Muscle layer of colon (tissue), 2 donors: ENCODE results near the gene CCL21.
A peak's percentile ranks its signal among the peaks of the same experiment; 100 is the strongest.

Experiments
- H3K27ac ChIP-seq: one replicate; pipeline ENCODE4 v1.7.0; 2013; ENCODE audit warnings: low read depth, mild to moderate bottlenecking, low read length, moderate library complexity
- H3K27me3 ChIP-seq, 2 donors: one replicate each; pipeline ENCODE4 v1.7.0; 2013; ENCODE audit warnings: low read length in 2 of 2, mild to moderate bottlenecking in 2 of 2; ENCODE audit not compliant: insufficient read depth in 2 of 2, control insufficient read depth in 1 of 2
- H3K36me3 ChIP-seq: one replicate; pipeline ENCODE4 v1.7.0; 2013; ENCODE audit warnings: mild to moderate bottlenecking, low read length; ENCODE audit not compliant: insufficient read depth
- H3K4me1 ChIP-seq: one replicate; pipeline ENCODE4 v1.7.0; 2013; ENCODE audit warnings: mild to moderate bottlenecking, low read length; ENCODE audit not compliant: insufficient read depth
- H3K4me3 ChIP-seq, 2 donors: one replicate each; pipeline ENCODE4 v1.7.0; 2013; ENCODE audit warnings: low read length in 2 of 2, low read depth in 1 of 2, mild to moderate bottlenecking in 1 of 2, moderate library complexity in 1 of 2
- H3K9ac ChIP-seq: one replicate; pipeline ENCODE4 v1.7.0; 2013; ENCODE audit warnings: low read length
- H3K9me3 ChIP-seq: one replicate; pipeline ENCODE4 v1.7.0; 2013; ENCODE audit warnings: mild to moderate bottlenecking, low read length
- donor health status: abdominal sarcoma.
- donor health status: Adenocarcinoma of cecum.

Gene CCL21

DNA sequence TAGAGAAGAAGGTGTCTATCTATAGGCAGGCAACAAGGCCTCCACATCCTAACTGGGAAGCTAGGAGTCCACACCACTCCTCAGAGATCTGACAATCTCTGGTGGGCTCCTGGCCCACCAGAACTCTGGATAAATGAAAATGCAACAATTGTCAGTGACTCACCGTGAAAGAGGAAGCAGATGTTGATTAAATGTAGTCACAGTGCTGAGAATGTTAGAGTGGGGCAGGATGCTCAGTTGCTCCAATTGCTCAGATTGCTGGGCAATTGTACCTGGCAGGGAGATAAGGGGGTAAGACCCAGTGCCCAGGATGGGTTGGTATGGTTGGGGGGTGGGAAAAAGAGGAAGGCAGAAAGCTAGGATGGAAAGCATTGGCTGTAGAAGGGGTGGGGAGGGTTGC lies 23.2 kb downstream of the CCL21 start:
- no peaks in the 10 kb centered on the region for H3K36me3 ChIP-seq
- H3K4me3 ChIP-seq, result no peak overlapping the region
- no peak overlapping the region for H3K27ac ChIP-seq
- no peaks in the 10 kb centered on the region for H3K9me3 ChIP-seq
- no peaks in the 10 kb centered on the region for H3K27me3 ChIP-seq
- H3K4me1 ChIP-seq, result no peaks in the 10 kb centered on the region
- H3K9ac ChIP-seq, result no peak overlapping the region

DNA sequence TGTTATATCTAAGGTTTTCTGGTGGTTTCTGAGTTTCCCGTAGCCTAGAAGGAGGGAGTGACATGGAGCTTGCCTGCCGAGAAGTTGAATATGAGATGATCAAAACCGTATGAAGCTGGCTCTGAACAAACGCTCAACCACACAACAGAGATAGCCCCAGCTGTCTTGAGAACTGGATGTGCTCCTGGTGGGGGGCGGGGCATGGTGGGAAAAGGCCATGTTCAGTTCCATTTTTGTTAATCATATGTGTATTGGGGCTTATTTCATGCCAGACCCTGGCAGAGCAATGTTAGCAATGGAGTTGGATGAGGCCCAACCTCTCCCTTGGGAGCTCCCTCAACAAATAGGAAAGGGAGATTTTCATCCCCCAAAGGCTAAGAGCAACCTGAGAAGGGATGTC lies 23.7 kb downstream of the CCL21 start:
- Histone ChIP-seq H3K36me3 (no peaks in the 10 kb centered on the region), H3K9me3 (no peaks in the 10 kb centered on the region), H3K27me3 (no peaks in the 10 kb centered on the region), H3K4me1 (no peaks in the 10 kb centered on the region), H3K9ac (no peak overlapping the region), H3K4me3 (no peak overlapping the region), H3K27ac (no peak overlapping the region)

DNA sequence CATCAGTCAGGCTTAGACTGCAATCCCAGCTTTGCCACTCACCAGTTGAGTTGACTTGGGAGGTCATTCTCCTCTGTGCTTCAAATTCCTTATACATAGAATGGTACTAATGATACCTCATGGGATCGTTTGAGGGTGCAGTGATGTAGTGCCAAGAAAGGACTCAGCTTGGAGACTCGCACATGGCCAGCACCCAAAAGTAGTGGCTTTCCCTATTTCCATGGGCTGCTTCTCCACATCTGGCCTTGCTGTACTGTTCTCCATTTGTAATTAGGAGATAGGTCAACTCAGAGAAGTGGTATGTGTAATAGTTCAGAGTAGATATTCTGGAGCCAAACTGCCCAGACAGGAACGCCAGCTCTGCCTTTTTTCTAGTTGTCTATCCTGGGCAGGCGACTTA lies 24.3 kb downstream of the CCL21 start:
- H3K4me1 ChIP-seq, result no peaks in the 10 kb centered on the region
- H3K9me3 ChIP-seq, result no peaks in the 10 kb centered on the region
- no peaks in the 10 kb centered on the region for H3K36me3 ChIP-seq
- no peaks in the 10 kb centered on the region for H3K27me3 ChIP-seq
- H3K27ac ChIP-seq, result no peak overlapping the region
- H3K9ac ChIP-seq, result no peak overlapping the region
- no peak overlapping the region for H3K4me3 ChIP-seq

DNA sequence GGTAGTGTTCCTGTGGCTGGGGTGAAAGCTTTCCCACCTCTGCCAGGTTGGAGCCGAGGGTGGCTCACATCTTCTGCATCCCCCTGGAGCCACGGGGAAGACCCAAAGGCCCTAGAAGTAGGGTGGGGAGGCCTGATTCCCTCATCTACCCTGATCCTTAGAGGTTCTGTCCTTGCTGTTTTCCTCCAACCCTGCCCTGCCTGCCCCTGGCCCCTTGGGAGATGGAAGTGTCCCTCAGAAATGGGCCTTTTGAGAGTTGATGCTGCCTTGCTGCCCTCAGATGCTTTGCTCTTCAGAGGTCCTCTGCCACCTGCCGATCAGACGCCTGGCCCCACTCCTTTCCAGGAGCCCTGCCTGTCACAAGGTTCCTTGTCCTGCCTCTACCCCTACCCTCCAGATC lies 25.1 kb downstream of the CCL21 start:
- H3K27me3 ChIP-seq, result no peaks in the 10 kb centered on the region
- no peaks in the 10 kb centered on the region for H3K36me3 ChIP-seq
- no peaks in the 10 kb centered on the region for H3K9me3 ChIP-seq
- no peak overlapping the region for H3K27ac ChIP-seq
- H3K4me1 ChIP-seq, result no peaks in the 10 kb centered on the region
- H3K4me3 ChIP-seq, result no peak overlapping the region
- no peak overlapping the region for H3K9ac ChIP-seq

DNA sequence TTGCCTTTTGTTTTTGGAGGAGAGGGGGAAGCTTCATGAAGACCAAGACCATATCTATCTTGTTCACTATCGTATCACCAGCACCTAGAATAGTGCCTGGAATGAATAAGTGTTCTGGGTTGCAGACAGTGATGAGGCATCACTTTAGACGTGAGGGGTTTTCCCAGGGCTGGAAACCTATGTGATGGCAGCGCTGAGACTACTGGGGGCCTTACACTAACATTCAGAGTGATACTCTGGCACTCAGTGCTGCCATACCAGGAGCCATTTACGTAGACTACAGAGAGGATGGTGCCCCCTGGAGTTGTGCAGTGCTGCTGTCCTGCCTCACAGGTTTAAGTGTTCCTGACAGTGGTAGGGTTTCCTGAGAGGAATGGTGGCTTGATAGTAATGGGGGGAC lies 25.8 kb downstream of the CCL21 start:
- Histone ChIP-seq H3K36me3 (no peaks in the 10 kb centered on the region), H3K27ac (no peak overlapping the region), H3K4me3 (no peak overlapping the region), H3K9ac (no peak overlapping the region), H3K27me3 (no peaks in the 10 kb centered on the region), H3K4me1 (no peaks in the 10 kb centered on the region), H3K9me3 (no peaks in the 10 kb centered on the region)

DNA sequence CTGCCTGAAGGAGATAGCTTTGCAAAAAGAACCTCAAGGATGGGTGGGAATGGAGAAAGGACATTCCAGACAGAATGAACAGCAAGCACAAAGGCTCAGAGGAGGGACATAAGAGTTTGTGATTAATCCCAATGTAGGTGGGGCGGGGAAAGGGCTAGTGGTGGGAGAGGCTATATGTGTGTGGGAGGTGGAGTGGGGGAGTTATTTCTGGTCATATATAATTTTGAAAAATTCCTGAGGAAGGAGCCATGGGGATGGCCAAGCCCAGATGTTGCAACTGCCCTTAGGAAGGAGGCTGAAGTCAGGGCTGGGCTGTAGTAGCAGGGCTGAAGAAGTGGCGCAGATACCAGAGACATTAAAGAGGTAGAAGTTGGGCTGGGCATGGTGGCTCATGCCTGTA lies 34.1 kb downstream of the CCL21 start:
- Histone ChIP-seq H3K27ac (no peak overlapping the region), H3K9ac (no peak overlapping the region), H3K4me3 (no peak overlapping the region), H3K4me1 (no peaks in the 10 kb centered on the region), H3K9me3 (no peaks in the 10 kb centered on the region), H3K27me3 (no peaks in the 10 kb centered on the region), H3K36me3 (no peaks in the 10 kb centered on the region)

DNA sequence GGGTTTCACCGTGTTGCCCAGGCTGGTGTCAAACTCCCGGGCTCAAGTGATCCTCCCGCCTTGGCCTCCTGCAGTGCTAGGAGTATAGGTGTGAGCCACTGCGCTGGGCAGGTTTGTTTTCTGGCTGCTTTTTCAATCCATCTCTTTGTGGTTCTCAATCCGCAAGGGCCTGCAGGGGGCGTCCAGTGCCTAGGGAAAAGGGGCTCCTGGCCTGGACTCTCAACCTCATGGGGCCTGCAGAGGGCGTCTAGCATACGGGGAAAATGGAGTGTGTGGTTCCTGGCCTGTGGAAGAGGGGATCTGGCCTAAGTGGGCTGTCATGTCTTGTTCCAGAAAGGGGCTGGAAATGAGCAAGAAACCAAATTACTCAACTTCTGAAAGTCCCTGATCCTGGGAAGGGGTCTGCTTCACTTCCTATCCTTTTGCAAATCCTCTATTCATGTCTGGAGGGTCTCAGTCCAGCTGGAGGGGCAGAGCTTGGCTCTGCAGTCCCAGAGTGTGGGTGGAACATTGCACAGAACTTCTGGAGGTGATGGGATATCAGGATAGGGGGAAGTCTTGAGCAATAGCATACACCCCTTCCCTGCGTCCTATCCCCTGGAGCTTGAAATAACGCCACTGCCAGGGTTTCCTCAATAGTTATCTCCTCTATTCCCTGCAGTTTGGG lies 34.8 kb downstream of the CCL21 start:
- Histone ChIP-seq H3K27ac (no peak overlapping the region), H3K4me3 (no peak overlapping the region), H3K9me3 (no peaks in the 10 kb centered on the region), H3K9ac (no peak overlapping the region), H3K36me3 (no peaks in the 10 kb centered on the region), H3K4me1 (no peaks in the 10 kb centered on the region), H3K27me3 (no peaks in the 10 kb centered on the region)

DNA sequence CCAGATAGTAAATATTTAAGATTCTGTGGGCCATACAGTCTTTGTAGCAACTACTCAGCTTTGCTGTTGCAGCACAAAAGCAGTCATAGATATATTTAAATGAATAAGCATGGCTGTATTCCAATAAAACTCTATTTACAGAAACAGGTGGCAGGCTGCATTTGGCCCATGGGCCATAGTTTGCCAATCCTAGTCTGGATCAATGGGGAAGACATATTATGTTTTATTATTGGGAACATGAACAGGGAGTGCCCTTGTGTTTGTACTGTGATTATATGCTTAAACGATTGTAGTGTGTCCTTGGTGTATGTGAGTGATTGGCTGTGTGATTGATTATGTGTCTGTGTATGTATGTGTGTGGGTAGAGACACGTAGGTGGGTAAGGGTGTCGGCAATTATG lies 35.5 kb downstream of the CCL21 start:
- Histone ChIP-seq H3K4me3 (no peak overlapping the region), H3K9ac (no peak overlapping the region), H3K27ac (no peak overlapping the region)

DNA sequence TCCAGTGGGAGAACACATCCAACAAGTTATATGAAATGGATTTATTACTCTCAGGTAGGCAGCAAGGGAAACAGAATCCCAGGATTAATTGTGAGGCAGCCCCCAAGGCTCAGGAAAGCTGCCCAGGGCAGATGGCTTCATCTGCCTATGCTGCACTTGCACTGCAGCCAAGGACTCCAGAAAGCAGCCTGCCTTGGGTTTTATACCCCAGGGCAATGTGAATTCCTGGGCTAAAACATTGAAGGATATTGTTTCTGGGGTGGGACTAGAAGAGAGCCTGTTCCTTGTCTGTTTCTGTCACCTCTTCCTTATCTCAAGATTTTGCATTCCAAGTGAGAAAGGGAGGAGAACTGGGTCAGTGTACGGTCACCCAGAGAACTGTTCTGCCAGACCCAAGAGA lies 38.6 kb downstream of the CCL21 start:
- Histone ChIP-seq H3K9ac (no peak overlapping the region), H3K27me3 (no peaks in the 10 kb centered on the region), H3K4me1 (peaks cover 7% of the 10 kb centered on the region), H3K9me3 (no peaks in the 10 kb centered on the region), H3K27ac (no peak overlapping the region), H3K4me3 (no peak overlapping the region), H3K36me3 (no peaks in the 10 kb centered on the region)

More for the DNA sequence above, 35.5 kb downstream of the CCL21 start:
- no peaks in the 10 kb centered on the region for H3K4me1 ChIP-seq
- no peaks in the 10 kb centered on the region for H3K9me3 ChIP-seq
- no peaks in the 10 kb centered on the region for H3K27me3 ChIP-seq
- H3K36me3 ChIP-seq, result no peaks in the 10 kb centered on the region

DNA sequence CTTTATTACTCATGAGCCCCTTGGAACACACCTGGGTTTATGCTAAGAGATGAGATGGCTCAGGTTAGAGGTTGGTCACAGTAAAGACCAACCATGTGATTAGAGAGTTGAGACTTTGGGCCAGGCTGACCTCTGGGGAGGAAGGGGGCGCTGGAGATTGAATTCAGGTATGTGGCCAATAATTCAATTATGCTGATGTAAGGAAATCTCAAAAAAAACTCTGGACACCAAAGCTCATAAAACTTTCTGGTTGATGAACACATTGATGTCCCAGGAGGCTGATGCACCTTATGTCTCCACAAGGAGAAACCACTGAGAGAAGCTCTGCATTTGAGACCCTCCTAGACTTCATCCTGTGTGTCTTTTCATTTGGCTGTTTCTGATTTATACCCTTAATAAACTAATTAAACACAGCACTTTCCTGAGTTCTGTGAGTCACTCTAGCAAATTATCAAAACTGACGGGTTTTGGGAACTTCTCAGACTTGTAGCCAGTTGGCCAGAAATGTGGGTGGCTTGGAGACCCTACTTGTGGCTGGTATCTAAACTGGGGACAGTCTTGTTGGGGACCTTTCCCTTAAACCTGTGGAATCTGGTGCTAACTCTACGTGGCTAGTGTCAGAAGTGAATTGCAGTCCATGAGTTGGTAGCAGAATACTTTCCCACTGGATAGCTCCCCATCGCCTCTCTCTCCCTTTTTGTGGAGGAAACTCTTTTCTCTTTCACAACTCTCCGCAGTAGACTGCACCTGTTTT lies 40.0 kb downstream of the CCL21 start:
- Histone ChIP-seq H3K9ac (no peak overlapping the region), H3K27me3 (no peaks in the 10 kb centered on the region), H3K36me3 (no peaks in the 10 kb centered on the region)

DNA sequence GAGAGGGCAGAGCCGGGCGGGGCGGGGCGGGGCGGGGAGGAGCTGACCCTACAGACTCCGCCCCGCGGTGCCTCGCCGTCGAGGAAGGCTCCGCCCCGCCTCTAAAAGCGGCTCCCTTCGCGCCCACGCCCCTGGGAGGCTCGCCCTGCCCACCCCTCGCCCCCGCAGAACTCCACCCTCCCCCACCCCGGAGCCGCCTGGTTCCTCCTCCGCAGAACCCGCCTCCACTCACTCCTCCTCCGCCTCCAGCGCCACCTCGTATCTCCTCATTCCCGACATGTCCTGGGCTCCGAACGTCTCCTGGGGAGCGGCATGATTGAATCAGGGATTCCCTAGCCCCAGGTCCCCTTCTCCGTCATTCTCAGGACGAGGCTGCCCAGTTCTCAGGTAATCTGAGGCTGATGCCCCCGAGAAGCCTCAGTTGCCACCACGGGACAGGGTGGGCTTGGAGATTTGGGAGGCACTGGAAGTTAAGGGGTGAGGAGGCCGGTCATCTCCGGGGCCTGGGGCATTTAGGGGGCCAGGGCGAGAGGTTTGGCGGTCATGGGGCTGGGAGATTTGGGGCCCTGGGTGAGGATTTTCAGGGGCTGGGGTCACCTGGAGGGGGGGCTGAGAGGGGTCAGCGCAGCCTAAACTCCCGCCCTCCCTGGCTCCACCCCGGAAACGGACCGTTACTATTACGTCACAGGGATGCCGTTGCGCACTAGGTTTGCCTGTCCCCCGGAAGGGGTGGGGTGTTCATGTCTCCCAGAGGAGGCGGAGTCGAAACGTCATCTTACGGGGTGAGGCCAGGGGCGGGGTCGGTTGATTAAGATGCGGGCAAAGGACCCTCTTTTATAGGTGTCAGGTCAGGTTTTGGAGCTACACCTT lies 44.3 kb downstream of the CCL21 start:
- H3K4me1 ChIP-seq, result peaks cover 18% of the 10 kb centered on the region
- no peaks in the 10 kb centered on the region for H3K9me3 ChIP-seq
- peak overlapping the region; percentile 59 to 64 for H3K4me3 ChIP-seq
- peaks cover 17% of the 10 kb centered on the region for H3K36me3 ChIP-seq
- peak overlapping the region; percentile 88 for H3K9ac ChIP-seq
- H3K27ac ChIP-seq, result peak overlapping the region; percentile 96
- no peaks in the 10 kb centered on the region for H3K27me3 ChIP-seq

More for the DNA sequence above, 40.0 kb downstream of the CCL21 start:
- Histone ChIP-seq H3K27ac (no peak overlapping the region), H3K4me1 (peaks cover 7% of the 10 kb centered on the region), H3K9me3 (no peaks in the 10 kb centered on the region), H3K4me3 (no peak overlapping the region)
